Measurements from ENCODE around the gene PPP1R9A.

The PPP1R9A gene

GRCh38 chr7:94912085-94912484 lies 4.7 kb downstream of the PPP1R9A start:
- peak; percentile 45 for DNase-seq

- DNase-seq, result no peak
These were observed 6.0 kb downstream of the PPP1R9A start for GRCh38 chr7:94913391-94913790.

- no peak for DNase-seq
These were observed 14.5 kb downstream of the PPP1R9A start for GRCh38 chr7:94921911-94922310.

- no peak for DNase-seq
These were observed 15.1 kb downstream of the PPP1R9A start for GRCh38 chr7:94922457-94922856.

- DNase-seq, result no peak
These were observed 16.0 kb downstream of the PPP1R9A start for GRCh38 chr7:94923412-94923811.

GRCh38 chr7:94928168-94928707 lies 20.8 kb downstream of the PPP1R9A start:
- no peak for DNase-seq

GRCh38 chr7:94933256-94933990 lies 26.0 kb downstream of the PPP1R9A start:
- DNase-seq, result no peak

GRCh38 chr7:94939395-94939794 lies 32.0 kb downstream of the PPP1R9A start:
- DNase-seq, result no peak

GRCh38 chr7:94940241-94940640 lies 32.8 kb downstream of the PPP1R9A start:
- DNase-seq, result no peak

- DNase-seq, result no peak
These were observed 34.6 kb downstream of the PPP1R9A start for GRCh38 chr7:94941844-94942632.

- no peak for DNase-seq
These were observed 35.7 kb downstream of the PPP1R9A start for GRCh38 chr7:94943134-94943533.

GRCh38 chr7:94949532-94949931 lies 42.1 kb downstream of the PPP1R9A start:
- DNase-seq, result no peak

- no peak for DNase-seq
These were observed 48.4 kb downstream of the PPP1R9A start for GRCh38 chr7:94955807-94956206.

GRCh38 chr7:94957061-94957460 lies 49.7 kb downstream of the PPP1R9A start:
- DNase-seq, result no peak

GRCh38 chr7:94962661-94963060 lies 55.3 kb downstream of the PPP1R9A start:
- DNase-seq, result no peak

GRCh38 chr7:94969434-94970084 lies 62.2 kb downstream of the PPP1R9A start:
- DNase-seq, result no peak

GRCh38 chr7:94970085-94970576 lies 62.7 kb downstream of the PPP1R9A start:
- no peak for DNase-seq

GRCh38 chr7:94971051-94971867 lies 63.9 kb downstream of the PPP1R9A start:
- DNase-seq, result peak; percentile 19

GRCh38 chr7:94972296-94972695 lies 64.9 kb downstream of the PPP1R9A start:
- DNase-seq, result peak; percentile 35

GRCh38 chr7:94973844-94974243 lies 66.5 kb downstream of the PPP1R9A start:
- no peak for DNase-seq

GRCh38 chr7:94974423-94974822 lies 67.0 kb downstream of the PPP1R9A start:
- DNase-seq, result no peak

GRCh38 chr7:94975336-94975735 lies 67.9 kb downstream of the PPP1R9A start:
- DNase-seq, result peak; percentile 22

Measured in eye (tissue), 1 donor.